ENCODE data around the gene USP17L20.
"Not testable (repeated sequence)": the region's sequence is repeated elsewhere in the genome, so short reads cannot be mapped to it uniquely, and the experiment has no call there.

The USP17L20 gene

GRCh38 chr4:9257824-9258223 lies at the start of gene USP17L20:
Gene USP17L20 (plus strand): TSS chr4:9258124. CDS start chr4:9258124, 0 bp downstream.
- DNase-seq (ENCODE audit: extremely low spot score, insufficient read length, low read depth); FAIRE-seq: not testable (repeated sequence)

- FAIRE-seq; DNase-seq (ENCODE audit: extremely low spot score, insufficient read length, low read depth): not testable (repeated sequence)
These were observed 47.6 kb upstream of the USP17L20 start, which contains the start of gene USP17L10 for GRCh38 chr4:9210357-9210756. Gene USP17L10 (plus strand): TSS chr4:9210657. CDS start chr4:9210657, 0 bp downstream.

- FAIRE-seq; DNase-seq (ENCODE audit: extremely low spot score, insufficient read length, low read depth): not testable (repeated sequence)
These were observed 43.2 kb upstream of the USP17L20 start for GRCh38 chr4:9214701-9215100.

- FAIRE-seq = not testable (repeated sequence)
These were observed 42.8 kb upstream of the USP17L20 start, which contains the start of gene USP17L11 for GRCh38 chr4:9215105-9215504. Gene USP17L11 (plus strand): TSS chr4:9215405. CDS start chr4:9215405, 0 bp downstream.

GRCh38 chr4:9219852-9220251 lies 38.1 kb upstream of the USP17L20 start, which contains the start of gene USP17L12:
Gene USP17L12 (plus strand): TSS chr4:9220152. CDS start chr4:9220152, 0 bp downstream.
- FAIRE-seq = not testable (repeated sequence)

More at GRCh38 chr4:9215105-9215504, 42.8 kb upstream of the USP17L20 start, which contains the start of gene USP17L11:
- not testable (repeated sequence) for DNase-seq (ENCODE audit: extremely low spot score, insufficient read length, low read depth)

GRCh38 chr4:9224596-9224995 lies 33.3 kb upstream of the USP17L20 start, which contains the start of gene USP17L13:
Gene USP17L13 (plus strand): TSS chr4:9224896. CDS start chr4:9224896, 0 bp downstream.
- FAIRE-seq; DNase-seq (ENCODE audit: extremely low spot score, insufficient read length, low read depth): not testable (repeated sequence)

More at GRCh38 chr4:9219852-9220251, 38.1 kb upstream of the USP17L20 start, which contains the start of gene USP17L12:
- not testable (repeated sequence) for DNase-seq (ENCODE audit: extremely low spot score, insufficient read length, low read depth)

GRCh38 chr4:9230249-9230648 lies 27.7 kb upstream of the USP17L20 start:
- not testable (repeated sequence) for DNase-seq (ENCODE audit: extremely low spot score, insufficient read length, low read depth); FAIRE-seq

- not testable (repeated sequence) for FAIRE-seq; DNase-seq (ENCODE audit: extremely low spot score, insufficient read length, low read depth)
These were observed 23.8 kb upstream of the USP17L20 start, which contains the start of gene USP17L15 for GRCh38 chr4:9234085-9234484. Gene USP17L15 (plus strand): TSS chr4:9234385. CDS start chr4:9234385, 0 bp downstream.

- not testable (repeated sequence) for FAIRE-seq; DNase-seq (ENCODE audit: extremely low spot score, insufficient read length, low read depth)
These were observed 19.5 kb upstream of the USP17L20 start for GRCh38 chr4:9238461-9238860.

GRCh38 chr4:9243579-9243978 lies 14.3 kb upstream of the USP17L20 start, which contains the start of gene USP17L17:
Gene USP17L17 (plus strand): TSS chr4:9243879. CDS start chr4:9243879, 0 bp downstream.
- DNase-seq (ENCODE audit: extremely low spot score, insufficient read length, low read depth); FAIRE-seq: not testable (repeated sequence)

- not testable (repeated sequence) for FAIRE-seq
These were observed 9.8 kb upstream of the USP17L20 start, which contains the start of gene USP17L18 for GRCh38 chr4:9247953-9248680. Gene USP17L18 (plus strand): TSS chr4:9248630. CDS start chr4:9248630, 0 bp downstream.

GRCh38 chr4:9253078-9253477 lies 4.8 kb upstream of the USP17L20 start, which contains the start of gene USP17L19:
Gene USP17L19 (plus strand): TSS chr4:9253378. CDS start chr4:9253378, 0 bp downstream.
- not testable (repeated sequence) for DNase-seq (ENCODE audit: extremely low spot score, insufficient read length, low read depth); FAIRE-seq

More at GRCh38 chr4:9247953-9248680, 9.8 kb upstream of the USP17L20 start, which contains the start of gene USP17L18:
- DNase-seq (ENCODE audit: extremely low spot score, insufficient read length, low read depth) = not testable (repeated sequence)

- not testable (repeated sequence) for FAIRE-seq; DNase-seq (ENCODE audit: extremely low spot score, insufficient read length, low read depth)
These were observed 4.6 kb downstream of the USP17L20 start, which contains the start of gene USP17L21 for GRCh38 chr4:9262572-9262971. Gene USP17L21 (plus strand): TSS chr4:9262872. CDS start chr4:9262872, 0 bp downstream.

GRCh38 chr4:9267319-9267718 lies 9.4 kb downstream of the USP17L20 start, which contains the start of gene USP17L22:
Gene USP17L22 (plus strand): TSS chr4:9267619. CDS start chr4:9267619, 0 bp downstream.
- not testable (repeated sequence) for DNase-seq (ENCODE audit: extremely low spot score, insufficient read length, low read depth); FAIRE-seq

GRCh38 chr4:9271719-9272118 lies 13.8 kb downstream of the USP17L20 start:
- FAIRE-seq; DNase-seq (ENCODE audit: extremely low spot score, insufficient read length, low read depth): not testable (repeated sequence)

Data from GM18507 (cell line).